Measurements from ENCODE around the gene NFATC4. TPM values are rescaled to one million over a fixed set of nuclear protein-coding genes. Genes with fewer than 3 reads are reported as not detected.

The NFATC4 gene
- total and polyA plus RNA-seq, 2 experiments from 2014 or later = 20.9 to 26.6 TPM

DNA sequence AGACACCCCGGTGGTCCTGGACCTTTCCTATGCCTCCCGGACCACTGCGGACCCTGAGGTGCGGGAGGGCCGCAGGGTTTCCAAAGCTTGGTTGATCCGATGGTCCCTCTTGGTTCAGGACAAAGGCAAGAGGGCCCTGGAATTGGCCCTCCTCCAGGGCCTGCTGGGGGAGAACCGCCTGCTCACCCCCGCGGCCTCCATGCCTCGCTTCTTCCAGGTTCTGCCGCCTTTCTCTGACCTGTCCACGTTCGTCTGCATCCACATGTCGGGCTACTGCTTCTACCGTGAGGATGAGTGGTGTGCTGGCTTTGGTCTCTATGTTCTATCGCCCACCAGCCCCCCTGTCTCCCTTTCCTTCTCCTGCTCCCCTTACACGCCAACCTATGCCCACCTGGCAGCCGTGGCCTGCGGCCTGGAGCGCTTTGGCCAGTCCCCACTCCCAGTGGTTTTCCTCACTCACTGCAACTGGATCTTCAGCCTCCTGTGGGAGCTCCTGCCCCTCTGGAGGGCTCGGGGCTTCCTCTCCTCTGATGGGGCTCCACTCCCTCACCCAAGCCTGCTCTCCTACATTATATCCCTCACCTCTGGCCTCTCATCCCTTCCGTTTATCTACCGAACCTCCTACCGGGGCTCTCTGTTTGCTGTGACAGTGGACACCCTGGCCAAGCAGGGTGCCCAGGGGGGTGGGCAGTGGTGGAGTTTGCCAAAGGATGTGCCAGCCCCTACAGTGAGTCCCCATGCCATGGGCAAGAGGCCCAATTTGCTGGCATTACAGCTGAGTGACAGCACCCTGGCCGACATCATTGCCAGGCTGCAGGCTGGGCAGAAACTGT lies 47.7 kb downstream of the NFATC4 start (continued):
- TF ChIP-seq REST (IDR thresholded peaks at IDR 0.05; ENCODE audit: unreplicated experiment) (no peak), EZH2 (IDR thresholded peaks at IDR 0.05; ENCODE audit: low read depth, unreplicated experiment) (no peak), NANOG (IDR thresholded peaks at IDR 0.05; ENCODE audit: borderline replicate concordance) (no peak), ZNF331 (CRISPR knock-in tag; IDR thresholded peaks at IDR 0.05; ENCODE audit: low read depth) (no peak)

GRCh38 chr14:24416254-24416931 lies 48.4 kb downstream of the NFATC4 start:
- no peak overlapping the region for H3K4me3 ChIP-seq
- no peak overlapping the region for H3K4me2 ChIP-seq
- Mint-ChIP-seq H3K4me1 (peaks cover 2% of the 10 kb centered on the region; the same call in 1 of the 3 replicates), H3K27ac (no peak overlapping the region), H3K4me3 (no peak overlapping the region), H3K9me3 (peaks cover 2% of the 10 kb centered on the region; the same call in 1 of the 3 replicates), H3K36me3 (ENCODE audit: low read depth) (peaks cover 5% of the 10 kb centered on the region; the same call in 1 of the 3 replicates), H3K27me3 (ENCODE audit: insufficient read depth, low read depth, poor library complexity) (peaks cover 11% of the 10 kb centered on the region)
- H3K27me3 ChIP-seq (ENCODE audit: insufficient read depth) = peaks cover 11% of the 10 kb centered on the region
- H3K27ac ChIP-seq (ENCODE audit: low read depth) = no peak overlapping the region
- no peak for ATAC-seq
- no peak for DNase-seq (ENCODE audit: low spot score)
- no peaks in the 10 kb centered on the region for H3K36me3 ChIP-seq (ENCODE audit: insufficient read depth)
- no peaks in the 10 kb centered on the region for H4K20me1 ChIP-seq (replicated peaks; ENCODE audit: insufficient read depth)
- no peak overlapping the region for H2AFZ ChIP-seq
- H3K79me2 ChIP-seq (replicated peaks; ENCODE audit: insufficient read depth) = no peaks in the 10 kb centered on the region
- H3K9me2 ChIP-seq (ENCODE audit: insufficient read depth) = no peaks in the 10 kb centered on the region
- H3K4me1 ChIP-seq (ENCODE audit: insufficient read depth) = no peaks in the 10 kb centered on the region
- H3F3A ChIP-seq (replicated peaks; ENCODE audit: low read depth) = no peaks in the 10 kb centered on the region
- TF ChIP-seq ETS1 (IDR thresholded peaks at IDR 0.05) (no peak), POLR2AphosphoS5 (IDR thresholded peaks at IDR 0.05; ENCODE audit: low read depth) (no peak), NANOG (IDR thresholded peaks at IDR 0.05; ENCODE audit: borderline replicate concordance) (no peak), ZNF331 (CRISPR knock-in tag; IDR thresholded peaks at IDR 0.05; ENCODE audit: low read depth) (no peak), REST (IDR thresholded peaks at IDR 0.05; ENCODE audit: unreplicated experiment) (no peak)

All from GM23338 (cell line).